Activated CD8-positive, alpha-beta memory T cell treated with anti-CD3 and anti-CD28 coated beads for 1 hour (primary cell): ENCODE measurements around the gene BNIP5.

Experiments used
- DNase-seq, 2 donors: peaks; one replicate each; pipeline ENCODE4 v3.0.0-alpha.2; 2020; ENCODE audit warnings: low read depth in 1 of 2; ENCODE audit errors: extremely low read depth in 1 of 2

BNIP5 gene

GRCh38 chr6:36326356-36326995 lies 10.2 kb downstream of the BNIP5 start:
- DNase-seq, result no peak

- DNase-seq, result no peak
Measured at GRCh38 chr6:36324715-36325114, 12.0 kb downstream of the BNIP5 start.

GRCh38 chr6:36324191-36324590 lies 12.5 kb downstream of the BNIP5 start:
- no peak for DNase-seq

GRCh38 chr6:36323062-36323461 lies 13.6 kb downstream of the BNIP5 start:
- no peak for DNase-seq

- no peak for DNase-seq
Measured at GRCh38 chr6:36322591-36322990, 14.1 kb downstream of the BNIP5 start.

- no peak for DNase-seq
Measured at GRCh38 chr6:36320475-36320874, 16.2 kb downstream of the BNIP5 start.

GRCh38 chr6:36319821-36320220 lies 16.9 kb downstream of the BNIP5 start:
- DNase-seq, result no peak

- DNase-seq, result no peak
Measured at GRCh38 chr6:36319436-36319762, 17.3 kb downstream of the BNIP5 start.

GRCh38 chr6:36318690-36319435 lies 17.8 kb downstream of the BNIP5 start:
- DNase-seq, result no peak

GRCh38 chr6:36317623-36318022 lies 19.1 kb downstream of the BNIP5 start:
- no peak for DNase-seq

- no peak for DNase-seq
Measured at GRCh38 chr6:36315921-36316320, 20.8 kb downstream of the BNIP5 start.

GRCh38 chr6:36314221-36315014 lies 22.3 kb downstream of the BNIP5 start:
- no peak for DNase-seq

- DNase-seq, result no peak
Measured at GRCh38 chr6:36313649-36313936, 23.1 kb downstream of the BNIP5 start.

GRCh38 chr6:36312854-36313648 lies 23.6 kb downstream of the BNIP5 start:
- DNase-seq, result no peak

- no peak for DNase-seq
Measured at GRCh38 chr6:36309900-36310299, 26.8 kb downstream of the BNIP5 start.

GRCh38 chr6:36309203-36309602 lies 27.5 kb downstream of the BNIP5 start:
- DNase-seq, result no peak

GRCh38 chr6:36308514-36308913 lies 28.2 kb downstream of the BNIP5 start:
- no peak for DNase-seq

GRCh38 chr6:36306375-36306774 lies 30.3 kb downstream of the BNIP5 start:
- DNase-seq, result no peak

GRCh38 chr6:36305885-36306284 lies 30.8 kb downstream of the BNIP5 start:
- no peak for DNase-seq

GRCh38 chr6:36302227-36302976 lies 34.3 kb downstream of the BNIP5 start:
- peak; percentile 86 to 89 for DNase-seq

GRCh38 chr6:36301781-36302180 lies 34.9 kb downstream of the BNIP5 start:
- DNase-seq, result no peak
